ENCODE results near the gene USP54. TPM values are rescaled to one million over a fixed set of nuclear protein-coding genes. Genes with fewer than 3 reads are reported as not detected.

The USP54 gene
- 3.3 TPM for polyA plus RNA-seq (2012; ENCODE audit: low read depth, missing spikeins)

- TF ChIP-seq PAX5 (IDR thresholded peaks at IDR 0.05; ENCODE audit: insufficient read depth, low read length, severe bottlenecking): no peak
- TF ChIP-seq POLR2AphosphoS5 (IDR thresholded peaks at IDR 0.05; ENCODE audit: low read depth, low read length): no peak
- TF ChIP-seq POLR2A (IDR thresholded peaks at IDR 0.05; ENCODE audit: low read depth, low read length): no peak
- TF ChIP-seq SPI1 (IDR thresholded peaks at IDR 0.05; ENCODE audit: low read depth, low read length): no peak
- TF ChIP-seq POU2F2 (IDR thresholded peaks at IDR 0.05; ENCODE audit: low read depth, low read length): no peak
- TF ChIP-seq TAF1 (IDR thresholded peaks at IDR 0.05; ENCODE audit: low read depth, low read length): no peak
- peak; percentile 83 for FAIRE-seq
- DNase-seq (ENCODE audit: insufficient read length, low spot score): no peak
Observed at GRCh38 chr10:73590881-73591799, at the start of gene USP54. TSS of gene USP54 (minus strand) at chr10:73591342. CDS start at chr10:73575658, 15,684 bp downstream.

GRCh38 chr10:73639286-73639685 lies 48.1 kb upstream of the USP54 start:
- TF ChIP-seq PAX5 (IDR thresholded peaks at IDR 0.05; ENCODE audit: insufficient read depth, low read length, severe bottlenecking) (no peak), SPI1 (IDR thresholded peaks at IDR 0.05; ENCODE audit: low read depth, low read length) (no peak), POLR2A (IDR thresholded peaks at IDR 0.05; ENCODE audit: low read depth, low read length) (no peak), TAF1 (IDR thresholded peaks at IDR 0.05; ENCODE audit: low read depth, low read length) (no peak), POU2F2 (IDR thresholded peaks at IDR 0.05; ENCODE audit: low read depth, low read length) (no peak), POLR2AphosphoS5 (IDR thresholded peaks at IDR 0.05; ENCODE audit: low read depth, low read length) (no peak)
- FAIRE-seq (no peak), DNase-seq (ENCODE audit: insufficient read length, low spot score) (no peak)

GRCh38 chr10:73635781-73636180 lies 44.6 kb upstream of the USP54 start:
- TF ChIP-seq PAX5 (IDR thresholded peaks at IDR 0.05; ENCODE audit: insufficient read depth, low read length, severe bottlenecking) (no peak), POLR2AphosphoS5 (IDR thresholded peaks at IDR 0.05; ENCODE audit: low read depth, low read length) (no peak), POU2F2 (IDR thresholded peaks at IDR 0.05; ENCODE audit: low read depth, low read length) (no peak), POLR2A (IDR thresholded peaks at IDR 0.05; ENCODE audit: low read depth, low read length) (no peak), TAF1 (IDR thresholded peaks at IDR 0.05; ENCODE audit: low read depth, low read length) (no peak), SPI1 (IDR thresholded peaks at IDR 0.05; ENCODE audit: low read depth, low read length) (no peak)
- FAIRE-seq (no peak), DNase-seq (ENCODE audit: insufficient read length, low spot score) (no peak)

- no peak for FAIRE-seq
- TF ChIP-seq POLR2A (IDR thresholded peaks at IDR 0.05; ENCODE audit: low read depth, low read length): no peak
- no peak for TF ChIP-seq TAF1 (IDR thresholded peaks at IDR 0.05; ENCODE audit: low read depth, low read length)
- TF ChIP-seq POLR2AphosphoS5 (IDR thresholded peaks at IDR 0.05; ENCODE audit: low read depth, low read length): no peak
- TF ChIP-seq PAX5 (IDR thresholded peaks at IDR 0.05; ENCODE audit: insufficient read depth, low read length, severe bottlenecking): no peak
- no peak for TF ChIP-seq SPI1 (IDR thresholded peaks at IDR 0.05; ENCODE audit: low read depth, low read length)
- no peak for TF ChIP-seq POU2F2 (IDR thresholded peaks at IDR 0.05; ENCODE audit: low read depth, low read length)
- no peak for DNase-seq (ENCODE audit: insufficient read length, low spot score)
Observed at GRCh38 chr10:73634421-73634820, 43.3 kb upstream of the USP54 start.

GRCh38 chr10:73629165-73629564 lies 38.0 kb upstream of the USP54 start:
- no peak for TF ChIP-seq SPI1 (IDR thresholded peaks at IDR 0.05; ENCODE audit: low read depth, low read length)
- no peak for TF ChIP-seq PAX5 (IDR thresholded peaks at IDR 0.05; ENCODE audit: insufficient read depth, low read length, severe bottlenecking)
- no peak for TF ChIP-seq POLR2A (IDR thresholded peaks at IDR 0.05; ENCODE audit: low read depth, low read length)
- no peak for TF ChIP-seq TAF1 (IDR thresholded peaks at IDR 0.05; ENCODE audit: low read depth, low read length)
- TF ChIP-seq POLR2AphosphoS5 (IDR thresholded peaks at IDR 0.05; ENCODE audit: low read depth, low read length): no peak
- TF ChIP-seq POU2F2 (IDR thresholded peaks at IDR 0.05; ENCODE audit: low read depth, low read length): no peak
- no peak for DNase-seq (ENCODE audit: insufficient read length, low spot score)
- FAIRE-seq: no peak

GRCh38 chr10:73628405-73628804 lies 37.3 kb upstream of the USP54 start:
- TF ChIP-seq SPI1 (IDR thresholded peaks at IDR 0.05; ENCODE audit: low read depth, low read length): no peak
- no peak for TF ChIP-seq TAF1 (IDR thresholded peaks at IDR 0.05; ENCODE audit: low read depth, low read length)
- no peak for TF ChIP-seq POLR2A (IDR thresholded peaks at IDR 0.05; ENCODE audit: low read depth, low read length)
- no peak for TF ChIP-seq PAX5 (IDR thresholded peaks at IDR 0.05; ENCODE audit: insufficient read depth, low read length, severe bottlenecking)
- TF ChIP-seq POU2F2 (IDR thresholded peaks at IDR 0.05; ENCODE audit: low read depth, low read length): no peak
- TF ChIP-seq POLR2AphosphoS5 (IDR thresholded peaks at IDR 0.05; ENCODE audit: low read depth, low read length): no peak
- FAIRE-seq: no peak
- DNase-seq (ENCODE audit: insufficient read length, low spot score): no peak

- no peak for DNase-seq (ENCODE audit: insufficient read length, low spot score)
- TF ChIP-seq TAF1 (IDR thresholded peaks at IDR 0.05; ENCODE audit: low read depth, low read length): no peak
- no peak for TF ChIP-seq SPI1 (IDR thresholded peaks at IDR 0.05; ENCODE audit: low read depth, low read length)
- no peak for TF ChIP-seq POU2F2 (IDR thresholded peaks at IDR 0.05; ENCODE audit: low read depth, low read length)
- no peak for TF ChIP-seq PAX5 (IDR thresholded peaks at IDR 0.05; ENCODE audit: insufficient read depth, low read length, severe bottlenecking)
- no peak for TF ChIP-seq POLR2A (IDR thresholded peaks at IDR 0.05; ENCODE audit: low read depth, low read length)
- FAIRE-seq: no peak
Observed at GRCh38 chr10:73627300-73627699, 36.2 kb upstream of the USP54 start.

- peak; percentile 94 for DNase-seq (ENCODE audit: insufficient read length, low spot score)
- peak; percentile 90 for TF ChIP-seq POLR2A (IDR thresholded peaks at IDR 0.05; ENCODE audit: low read depth, low read length)
- peak; percentile 95 for TF ChIP-seq POLR2AphosphoS5 (IDR thresholded peaks at IDR 0.05; ENCODE audit: low read depth, low read length)
- peak; percentile 91 for TF ChIP-seq TAF1 (IDR thresholded peaks at IDR 0.05; ENCODE audit: low read depth, low read length)
- TF ChIP-seq SPI1 (IDR thresholded peaks at IDR 0.05; ENCODE audit: low read depth, low read length): 0 out of 2 replicates have a peak, but pooled peaks have one; percentile 13
- peak; percentile 84 for TF ChIP-seq POU2F2 (IDR thresholded peaks at IDR 0.05; ENCODE audit: low read depth, low read length)
- TF ChIP-seq PAX5 (IDR thresholded peaks at IDR 0.05; ENCODE audit: insufficient read depth, low read length, severe bottlenecking): no peak
- peak; percentile 95 for FAIRE-seq
Observed at GRCh38 chr10:73625884-73626752, 35.0 kb upstream of the USP54 start.

All from GM12891 (cell line).